Prostate gland (tissue), 2 donors: ENCODE measurements around the gene FIGN. TPM values are rescaled to one million over a fixed set of nuclear protein-coding genes. Genes with fewer than 3 reads are reported as not detected.

Experiments used
- DNase-seq: peaks from one replicate; pipeline ENCODE4 v3.0.0-alpha.2; 2019; ENCODE audit warnings: low spot score
- H3K27ac ChIP-seq, 2 donors: fragments of 200-600 bp; sonication (generic); 2 replicates each; pipeline ENCODE4 v1.5.1; 2017 to 2019
- H3K27me3 ChIP-seq: fragments of 200-600 bp; sonication (generic); replicated peaks from 2 replicates; pipeline ENCODE4 v1.5.1; 2019; ENCODE audit not compliant: insufficient read depth
- H3K36me3 ChIP-seq, 2 donors: fragments of 200-600 bp; sonication (generic); 1 replicate in 1 of 2; 2 replicates in 1 of 2; pipeline versions ENCODE4 v1.5.1 to v1.8.1; 2017 to 2019
- H3K4me1 ChIP-seq: fragments of 200-600 bp; sonication (generic); replicated peaks from 2 replicates; pipeline ENCODE4 v1.5.1; 2019
- H3K4me3 ChIP-seq, 2 donors: fragments of 200-600 bp; sonication (generic); 2 replicates each; pipeline ENCODE4 v1.5.1; 2017 to 2019
- H3K9me3 ChIP-seq: fragments of 200-600 bp; sonication (generic); 2 replicates; pipeline ENCODE4 v1.5.1; 2017
- CTCF ChIP-seq, 4 experiments: fragments of 200-600 bp in 2 of 4; fragments of 450-650 bp in 2 of 4; sonication (generic) in 2 of 4; IDR thresholded peaks; 1 replicate in 3 of 4; 2 replicates in 1 of 4; pipeline ENCODE4 v1.5.1; 2016 to 2019; ENCODE audit warnings: antibody characterized with exemption in 4 of 4, mild to moderate bottlenecking in 2 of 4, moderate library complexity in 2 of 4
- POLR2A ChIP-seq: fragments of 450-650 bp; IDR thresholded peaks from one replicate; pipeline ENCODE4 v1.6.1; 2016; ENCODE audit warnings: antibody characterized with exemption, mild to moderate bottlenecking
- POLR2AphosphoS5 ChIP-seq: sonication (generic); formaldehyde crosslinking; IDR thresholded peaks from one replicate; pipeline ENCODE4 v1.6.1; 2017; ENCODE audit warnings: antibody characterized with exemption
- WGBS: methylation state at CpG from one replicate; pipeline ENCODE4 v1.1.5; 2018; 5-methylcytosine and 5-hydroxymethylcytosine counted together
- intact Hi-C: fragments of 100-400 bp; cut with DNase I; formaldehyde crosslinking; loops from one replicate; pipeline ENCODE4 v1.14.2; 2022
- total RNA-seq, 2 donors: library from RNA; depleted of rRNA; stranded (reverse); fragments of >200 nt; gene quantifications; one replicate each; pipeline ENCODE4 v1.1.0, GENCODE V29; 2016

FIGN gene
- total RNA-seq, 2 donors from 2014 or later, result 3.6 to 4.3 TPM

GRCh38 chr2:163665051-163665450, 70.8 kb downstream of the FIGN start:
- TF ChIP-seq POLR2AphosphoS5 (no peak), POLR2A (no peak), CTCF (IDR thresholded peaks at IDR 0.05) (no peak)
- Histone ChIP-seq H3K27ac (no peak overlapping the region), H3K36me3 (no peaks in the 10 kb centered on the region), H3K4me3 (no peak overlapping the region), H3K9me3 (no peaks in the 10 kb centered on the region), H3K4me1 (no peaks in the 10 kb centered on the region), H3K27me3 (no peaks in the 10 kb centered on the region)
- DNase-seq, result no peak
- intact Hi-C loops, result no loop called here
- WGBS, result 80% methylated on average over 2 of the region's 2 CpGs

- TF ChIP-seq POLR2AphosphoS5 (no peak), POLR2A (no peak), CTCF (IDR thresholded peaks at IDR 0.05) (no peak)
- H3K9me3 ChIP-seq, result no peaks in the 10 kb centered on the region
- no peak overlapping the region for H3K4me3 ChIP-seq
- H3K4me1 ChIP-seq, result no peaks in the 10 kb centered on the region
- DNase-seq, result no peak
- no peaks in the 10 kb centered on the region for H3K36me3 ChIP-seq
- no peak overlapping the region for H3K27ac ChIP-seq
- no peaks in the 10 kb centered on the region for H3K27me3 ChIP-seq
- 84% methylated on average over 5 of the region's 5 CpGs for WGBS
- intact Hi-C loops, result no loop called here
These were observed 71.2 kb downstream of the FIGN start for GRCh38 chr2:163664610-163665009.

- 59% methylated on average over 4 of the region's 4 CpGs for WGBS
- H3K36me3 ChIP-seq, result no peaks in the 10 kb centered on the region
- no peak for DNase-seq
- H3K9me3 ChIP-seq, result no peaks in the 10 kb centered on the region
- no peaks in the 10 kb centered on the region for H3K4me1 ChIP-seq
- intact Hi-C loops, result no loop called here
- no peaks in the 10 kb centered on the region for H3K27me3 ChIP-seq
- no peak overlapping the region for H3K27ac ChIP-seq
- H3K4me3 ChIP-seq, result no peak overlapping the region
- no peak for TF ChIP-seq POLR2AphosphoS5
- no peak for TF ChIP-seq POLR2A
- TF ChIP-seq CTCF (IDR thresholded peaks at IDR 0.05), result no peak
These were observed 73.5 kb downstream of the FIGN start for GRCh38 chr2:163662141-163662780.

- no peaks in the 10 kb centered on the region for H3K36me3 ChIP-seq
- no peak overlapping the region for H3K4me3 ChIP-seq
- intact Hi-C loops, result no loop called here
- WGBS, result 67% methylated on average over 2 of the region's 2 CpGs
- no peaks in the 10 kb centered on the region for H3K4me1 ChIP-seq
- H3K9me3 ChIP-seq, result no peaks in the 10 kb centered on the region
- H3K27ac ChIP-seq, result no peak overlapping the region
- no peak for TF ChIP-seq POLR2AphosphoS5
- TF ChIP-seq POLR2A, result no peak
- TF ChIP-seq CTCF (IDR thresholded peaks at IDR 0.05), result no peak
- H3K27me3 ChIP-seq, result no peaks in the 10 kb centered on the region
- no peak for DNase-seq
These were observed 76.6 kb downstream of the FIGN start for GRCh38 chr2:163659224-163659623.

- WGBS, result 46% methylated on average over 2 of the region's 2 CpGs
- H3K9me3 ChIP-seq, result no peaks in the 10 kb centered on the region
- H3K36me3 ChIP-seq, result no peaks in the 10 kb centered on the region
- TF ChIP-seq POLR2A (no peak), POLR2AphosphoS5 (no peak), CTCF (IDR thresholded peaks at IDR 0.05) (no peak)
- H3K4me1 ChIP-seq, result no peaks in the 10 kb centered on the region
- H3K4me3 ChIP-seq, result no peak overlapping the region
- DNase-seq, result no peak
- H3K27me3 ChIP-seq, result no peaks in the 10 kb centered on the region
- no peak overlapping the region for H3K27ac ChIP-seq
- intact Hi-C loops, result no loop called here
These were observed 77.3 kb downstream of the FIGN start for GRCh38 chr2:163658556-163658955.
